T-helper 2 cell treated with Interferon-gamma antibody and Interleukin-4, amounts not matched to agents 5 μg/mL and 100 μg/mL, for 36 hours (primary cell): ENCODE data around the gene PFKFB3.

Source experiments
- DNase-seq: peaks from one replicate; pipeline ENCODE4 v3.0.0; 2021; ENCODE audit warnings: low spot score
- H3K27ac Mint-ChIP-seq: one replicate; pipeline ENCODE4 v1.8.0; 2021; ENCODE audit warnings: mild to moderate bottlenecking, mixed read lengths
- H3K27me3 Mint-ChIP-seq: one replicate; pipeline ENCODE4 v1.8.0; 2021; ENCODE audit warnings: low read depth, mixed read lengths
- H3K36me3 Mint-ChIP-seq: one replicate; pipeline ENCODE4 v1.8.0; 2021; ENCODE audit warnings: low read depth, mixed read lengths
- H3K4me1 Mint-ChIP-seq: one replicate; pipeline ENCODE4 v1.8.0; 2021; ENCODE audit warnings: low read depth, mixed read lengths
- H3K4me3 Mint-ChIP-seq: one replicate; pipeline ENCODE4 v1.8.0; 2022; ENCODE audit warnings: mild to moderate bottlenecking, moderate library complexity, mixed read lengths
- H3K9me3 Mint-ChIP-seq: one replicate; pipeline ENCODE4 v1.8.0; 2021; ENCODE audit warnings: mixed read lengths

Gene PFKFB3

DNA sequence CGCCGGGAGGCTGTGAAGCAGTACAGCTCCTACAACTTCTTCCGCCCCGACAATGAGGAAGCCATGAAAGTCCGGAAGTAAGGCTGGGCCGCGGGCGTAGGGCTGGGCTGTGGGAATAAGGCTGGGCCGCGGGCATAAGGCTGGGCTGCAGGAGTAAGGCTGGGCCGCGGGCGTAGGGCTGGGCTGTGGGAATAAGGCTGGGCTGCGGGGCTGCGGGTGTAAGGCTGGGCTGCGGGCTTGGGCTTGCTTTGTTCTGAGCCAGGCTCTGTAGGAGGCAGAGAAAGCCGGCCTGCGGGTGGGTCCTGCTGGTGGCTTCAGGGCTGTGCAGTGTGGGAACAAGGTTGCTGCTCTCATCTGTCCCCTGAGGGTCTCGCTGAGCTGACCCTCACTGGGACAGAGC, 12.5 kb downstream of the PFKFB3 start:
- peaks cover 48% of the 10 kb centered on the region for H3K36me3 Mint-ChIP-seq
- peaks cover 5% of the 10 kb centered on the region for H3K4me1 Mint-ChIP-seq
- no peaks in the 10 kb centered on the region for H3K27me3 Mint-ChIP-seq
- no peak for DNase-seq
- no peak overlapping the region for H3K27ac Mint-ChIP-seq
- H3K9me3 Mint-ChIP-seq: no peaks in the 10 kb centered on the region
- H3K4me3 Mint-ChIP-seq: no peak overlapping the region

GRCh38 chr10:6215683-6216484, 13.2 kb downstream of the PFKFB3 start:
- Mint-ChIP-seq H3K27ac (no peak overlapping the region), H3K4me1 (peaks cover 6% of the 10 kb centered on the region), H3K4me3 (no peak overlapping the region), H3K36me3 (peaks cover 55% of the 10 kb centered on the region), H3K27me3 (no peaks in the 10 kb centered on the region), H3K9me3 (no peaks in the 10 kb centered on the region)
- no peak for DNase-seq

DNA sequence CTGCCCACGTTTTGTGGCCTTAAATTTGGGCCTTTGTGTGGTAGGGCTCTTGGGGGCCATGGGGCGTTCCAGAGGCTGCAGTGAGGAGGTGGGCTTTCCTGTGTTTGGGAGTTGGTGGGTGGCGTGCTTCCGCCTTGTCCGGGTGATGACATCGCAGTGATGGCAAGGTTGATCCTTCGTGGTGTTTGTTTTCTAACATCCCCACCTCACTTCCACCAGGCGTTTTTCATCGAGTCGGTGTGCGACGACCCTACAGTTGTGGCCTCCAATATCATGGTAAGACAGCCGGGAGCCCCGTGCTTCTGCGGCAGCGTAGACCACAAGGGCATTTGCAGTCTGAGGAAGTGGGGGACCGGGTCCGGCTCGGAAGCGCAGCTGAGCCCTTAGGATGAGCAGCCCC, 14.2 kb downstream of the PFKFB3 start:
- Mint-ChIP-seq H3K9me3 (no peaks in the 10 kb centered on the region), H3K27ac (peak overlapping the region; percentile 31), H3K27me3 (no peaks in the 10 kb centered on the region), H3K4me3 (no peak overlapping the region), H3K4me1 (peaks cover 4% of the 10 kb centered on the region), H3K36me3 (peaks cover 65% of the 10 kb centered on the region)
- no peak for DNase-seq

DNA sequence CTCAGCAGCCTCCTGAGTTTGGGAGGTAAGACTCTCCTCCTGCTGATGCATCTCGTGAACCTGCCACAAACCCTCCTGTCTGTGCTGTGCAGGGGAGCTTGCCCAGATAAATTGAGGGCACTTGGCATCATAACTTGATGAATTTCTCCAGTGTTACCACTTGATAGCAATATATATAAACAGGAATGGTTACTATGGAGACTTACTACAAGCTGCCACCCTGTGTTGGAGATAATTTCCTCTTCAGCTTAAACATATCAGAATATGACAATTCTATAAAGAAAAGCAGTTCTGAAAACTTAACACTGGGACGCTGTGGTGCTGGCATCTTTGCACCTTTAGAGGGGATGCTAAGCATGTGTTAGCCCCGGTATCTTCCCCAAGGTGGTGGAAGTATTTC, 14.9 kb downstream of the PFKFB3 start:
- Mint-ChIP-seq H3K27ac (no peak overlapping the region), H3K4me3 (no peak overlapping the region), H3K36me3 (peaks cover 66% of the 10 kb centered on the region), H3K9me3 (no peaks in the 10 kb centered on the region), H3K4me1 (peaks cover 4% of the 10 kb centered on the region), H3K27me3 (no peaks in the 10 kb centered on the region)
- no peak for DNase-seq

- Mint-ChIP-seq H3K27me3 (no peaks in the 10 kb centered on the region), H3K9me3 (no peaks in the 10 kb centered on the region), H3K4me1 (peaks cover 2% of the 10 kb centered on the region), H3K27ac (no peak overlapping the region), H3K4me3 (no peak overlapping the region), H3K36me3 (peaks cover 63% of the 10 kb centered on the region)
- no peak for DNase-seq
These were observed 16.2 kb downstream of the PFKFB3 start for GRCh38 chr10:6218692-6219493.

DNA sequence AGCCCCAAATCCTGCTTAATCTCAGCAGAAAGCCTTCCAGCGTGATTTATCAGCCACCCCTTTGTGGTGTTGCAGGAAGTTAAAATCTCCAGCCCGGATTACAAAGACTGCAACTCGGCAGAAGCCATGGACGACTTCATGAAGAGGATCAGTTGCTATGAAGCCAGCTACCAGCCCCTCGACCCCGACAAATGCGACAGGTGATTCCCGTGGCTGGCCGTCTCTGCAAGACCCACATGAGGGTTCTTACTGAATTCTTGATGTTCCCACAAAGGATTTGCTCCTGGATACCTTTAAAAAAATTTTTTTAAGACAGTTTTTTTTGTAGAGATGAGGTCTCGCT, 16.7 kb downstream of the PFKFB3 start:
- H3K27me3 Mint-ChIP-seq: no peaks in the 10 kb centered on the region

GRCh38 chr10:6220418-6221191, 17.9 kb downstream of the PFKFB3 start:
- peak overlapping the region; percentile 41 for H3K27ac Mint-ChIP-seq
- H3K9me3 Mint-ChIP-seq: no peaks in the 10 kb centered on the region
- no peak overlapping the region for H3K4me3 Mint-ChIP-seq
- H3K36me3 Mint-ChIP-seq: peaks cover 61% of the 10 kb centered on the region
- no peaks in the 10 kb centered on the region for H3K27me3 Mint-ChIP-seq
- no peak for DNase-seq
- peaks cover 2% of the 10 kb centered on the region for H3K4me1 Mint-ChIP-seq

More for the DNA sequence above, 16.7 kb downstream of the PFKFB3 start:
- no peak for DNase-seq
- H3K27ac Mint-ChIP-seq: no peak overlapping the region
- no peak overlapping the region for H3K4me3 Mint-ChIP-seq
- no peaks in the 10 kb centered on the region for H3K9me3 Mint-ChIP-seq
- H3K4me1 Mint-ChIP-seq: peaks cover 2% of the 10 kb centered on the region
- peaks cover 64% of the 10 kb centered on the region for H3K36me3 Mint-ChIP-seq

GRCh38 chr10:6221192-6221940, 18.6 kb downstream of the PFKFB3 start:
- Mint-ChIP-seq H3K27me3 (no peaks in the 10 kb centered on the region), H3K9me3 (no peaks in the 10 kb centered on the region), H3K36me3 (peaks cover 67% of the 10 kb centered on the region), H3K27ac (no peak overlapping the region), H3K4me1 (peaks cover 4% of the 10 kb centered on the region), H3K4me3 (no peak overlapping the region)
- DNase-seq: no peak

DNA sequence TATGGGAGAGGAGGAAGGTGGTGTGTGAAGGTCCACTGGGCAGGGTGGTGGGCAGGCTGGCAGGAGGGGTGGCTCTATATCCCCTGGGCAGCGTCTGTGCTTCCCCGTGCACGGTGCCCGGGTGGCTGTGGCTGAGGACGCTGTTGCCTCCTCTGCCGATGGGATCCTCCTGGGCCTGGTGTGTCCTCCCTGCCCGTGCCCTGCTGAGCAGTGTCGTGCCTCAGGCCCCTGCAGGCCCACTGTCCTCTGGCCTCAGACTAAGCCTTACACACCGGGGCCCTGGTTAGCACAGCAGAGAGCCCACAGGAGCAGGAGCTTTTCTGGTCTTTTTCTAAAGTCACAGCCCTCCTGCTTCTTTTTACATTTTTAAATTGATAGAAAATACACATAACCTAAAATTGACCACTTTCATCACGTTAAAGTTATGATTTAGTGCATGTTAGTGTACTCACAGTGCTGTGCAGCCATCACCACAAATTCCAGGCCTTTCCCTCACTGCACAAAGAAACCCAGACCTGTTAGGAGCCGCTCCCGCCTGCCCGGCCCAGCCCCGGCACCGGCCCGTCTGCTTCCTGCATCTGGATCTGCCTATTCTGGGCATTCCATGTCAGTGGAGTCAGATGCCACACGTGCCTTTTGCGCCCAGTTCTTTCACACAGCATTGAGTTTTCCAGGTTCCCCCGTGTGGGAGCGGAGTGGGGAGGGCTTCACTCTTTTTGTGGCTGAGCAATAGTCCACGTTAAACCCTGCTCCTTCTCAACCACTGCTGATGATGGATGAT, 19.4 kb downstream of the PFKFB3 start:
- no peak overlapping the region for H3K27ac Mint-ChIP-seq
- peaks cover 4% of the 10 kb centered on the region for H3K4me1 Mint-ChIP-seq
- H3K36me3 Mint-ChIP-seq: peaks cover 65% of the 10 kb centered on the region
- no peak for DNase-seq
- H3K4me3 Mint-ChIP-seq: no peak overlapping the region
- no peaks in the 10 kb centered on the region for H3K27me3 Mint-ChIP-seq
- H3K9me3 Mint-ChIP-seq: no peaks in the 10 kb centered on the region

DNA sequence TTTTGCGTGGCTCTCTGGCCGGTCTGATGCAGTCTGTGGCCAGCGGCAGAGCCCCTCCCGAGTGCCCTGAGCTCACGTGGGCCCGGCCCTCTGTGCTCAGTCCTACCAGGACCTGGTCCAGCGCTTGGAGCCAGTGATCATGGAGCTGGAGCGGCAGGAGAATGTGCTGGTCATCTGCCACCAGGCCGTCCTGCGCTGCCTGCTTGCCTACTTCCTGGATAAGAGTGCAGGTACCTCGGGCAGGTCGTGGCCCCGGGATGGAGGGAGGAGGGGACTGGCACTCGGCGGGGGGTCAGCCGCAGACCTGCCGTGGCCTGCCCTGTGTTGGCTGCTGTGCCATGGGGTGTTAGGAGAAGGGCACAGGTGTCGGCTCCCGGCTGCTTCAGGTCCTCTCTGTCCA, 20.0 kb downstream of the PFKFB3 start:
- Mint-ChIP-seq H3K36me3 (peaks cover 66% of the 10 kb centered on the region), H3K9me3 (no peaks in the 10 kb centered on the region), H3K4me3 (no peak overlapping the region), H3K4me1 (peaks cover 4% of the 10 kb centered on the region), H3K27ac (no peak overlapping the region), H3K27me3 (no peaks in the 10 kb centered on the region)
- no peak for DNase-seq

DNA sequence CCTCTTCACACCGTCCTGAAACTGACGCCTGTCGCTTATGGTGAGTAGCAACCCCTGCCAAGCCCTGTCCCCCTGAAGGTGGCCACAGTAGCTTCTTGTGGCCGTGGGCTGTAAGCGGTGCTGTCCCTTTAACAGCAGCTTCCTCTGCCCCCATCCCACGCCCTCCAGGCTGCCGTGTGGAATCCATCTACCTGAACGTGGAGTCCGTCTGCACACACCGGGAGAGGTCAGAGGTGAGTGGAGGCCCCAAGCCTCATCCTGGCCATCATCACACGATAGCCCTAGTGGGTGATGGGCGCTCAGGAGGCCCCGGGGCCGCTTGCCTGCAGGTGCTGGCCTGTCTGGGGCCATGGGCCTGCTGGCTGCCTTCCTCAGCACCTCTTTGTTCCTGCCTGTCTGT, 21.2 kb downstream of the PFKFB3 start:
- Mint-ChIP-seq H3K4me1 (peaks cover 6% of the 10 kb centered on the region), H3K27ac (no peak overlapping the region), H3K27me3 (no peaks in the 10 kb centered on the region), H3K9me3 (no peaks in the 10 kb centered on the region), H3K36me3 (peaks cover 69% of the 10 kb centered on the region), H3K4me3 (no peak overlapping the region)
- DNase-seq: no peak

DNA sequence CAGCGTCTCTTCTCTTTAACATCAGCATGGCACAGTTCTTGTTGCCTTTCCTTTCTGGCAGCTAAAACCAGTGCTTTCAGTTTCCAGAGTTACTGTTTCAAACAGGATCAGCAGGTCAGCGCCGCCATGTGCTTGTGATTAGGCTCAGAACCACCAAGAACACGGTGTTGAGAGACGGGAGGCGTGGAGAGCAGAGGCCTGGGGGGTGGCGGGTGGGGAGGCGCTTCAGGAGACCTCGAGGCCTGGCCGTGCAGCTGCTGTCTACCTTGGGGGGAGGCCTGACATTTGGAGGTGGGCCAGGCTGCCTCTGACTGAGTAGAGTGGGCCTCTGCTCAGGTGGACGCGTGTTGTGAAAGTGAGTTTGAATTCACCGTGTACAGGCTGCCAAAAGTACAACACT, 22.0 kb downstream of the PFKFB3 start:
- Mint-ChIP-seq H3K4me3 (no peak overlapping the region), H3K27ac (no peak overlapping the region), H3K9me3 (no peaks in the 10 kb centered on the region), H3K36me3 (peaks cover 64% of the 10 kb centered on the region), H3K27me3 (no peaks in the 10 kb centered on the region), H3K4me1 (peaks cover 6% of the 10 kb centered on the region)
- no peak for DNase-seq

DNA sequence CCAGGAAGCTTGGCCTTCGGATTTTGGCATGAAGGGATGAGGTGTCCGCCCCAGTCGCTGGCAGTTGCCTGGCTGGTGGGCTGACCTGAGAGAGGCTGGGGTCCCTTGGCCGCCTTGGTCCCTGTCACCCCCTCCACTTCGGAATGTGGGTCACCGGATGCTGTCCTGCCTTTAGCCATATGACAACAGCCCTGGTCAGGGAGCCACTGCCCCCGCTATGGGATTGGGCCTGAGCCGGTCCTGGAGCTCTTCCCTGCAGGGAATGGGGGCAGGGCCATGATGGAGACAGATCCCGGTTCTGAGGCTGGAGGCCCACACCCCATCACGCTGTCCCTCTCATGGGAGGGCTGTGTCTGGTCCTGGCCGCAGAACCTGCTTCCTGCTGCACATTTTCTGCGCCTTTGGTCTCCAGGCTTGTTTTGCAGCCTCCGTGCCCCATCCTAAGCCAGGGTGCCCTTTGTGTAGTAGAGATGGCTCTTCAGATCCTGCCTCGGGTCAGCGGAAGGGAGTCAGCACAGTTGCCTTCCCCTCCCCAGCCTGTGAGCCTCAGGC, 22.6 kb downstream of the PFKFB3 start:
- H3K27ac Mint-ChIP-seq: no peak overlapping the region
- DNase-seq: no peak
- H3K4me1 Mint-ChIP-seq: peaks cover 7% of the 10 kb centered on the region
- H3K9me3 Mint-ChIP-seq: no peaks in the 10 kb centered on the region
- no peaks in the 10 kb centered on the region for H3K27me3 Mint-ChIP-seq
- peaks cover 69% of the 10 kb centered on the region for H3K36me3 Mint-ChIP-seq
- no peak overlapping the region for H3K4me3 Mint-ChIP-seq
